Panc1 (cell line): ENCODE data around the gene CCND2. TPM values are rescaled to one million over a fixed set of nuclear protein-coding genes. Genes with fewer than 3 reads are reported as not detected.
A peak's percentile ranks its signal among the peaks of the same experiment; 100 is the strongest.

Experiments
- ATAC-seq: fragments of 200-7000 bp; cut with Tn5 transposase; 2 replicates; pipeline ENCODE4 v1.9.1; 2020; ENCODE audit warnings: mild to moderate bottlenecking, moderate library complexity
- BruUV-seq: library from RNA; stranded (reverse); fragments of 400-500 nt; replicated peaks from 2 replicates; lab custom pipeline; 2021; lab: Mats Ljungman, UMichigan
- CTCF ChIA-PET: fragments of 300-600 bp; sonication (Branson Sonifier 250); formaldehyde crosslinking; loops from one replicate; lab custom pipeline; 2022; ENCODE audit warnings: antibody characterized with exemption; lab: Charles Lee
- POLR2A ChIA-PET: fragments of 300-600 bp; sonication (Branson Sonifier 250); formaldehyde crosslinking; loops from one replicate; lab custom pipeline; 2022; ENCODE audit warnings: antibody characterized with exemption; lab: Charles Lee
- DNase-seq: peaks from one replicate; pipeline ENCODE4 v3.0.0-alpha.2; 2010; ENCODE audit warnings: low read depth, low spot score
- H3K27ac ChIP-seq: 2 replicates; pipeline ENCODE4 v1.5.1; 2011; ENCODE audit warnings: mild to moderate bottlenecking, low read length, inconsistent platforms
- H3K27me3 ChIP-seq: fragments of 200-500 bp; sonication (Bioruptor generic); 2 replicates; pipeline ENCODE4 v1.6.0; 2014; ENCODE audit warnings: low read length, inconsistent platforms; ENCODE audit not compliant: control insufficient read depth, insufficient read depth
- H3K36me3 ChIP-seq: fragments of 200-500 bp; sonication (Bioruptor generic); 2 replicates; pipeline ENCODE4 v1.5.1; 2014; ENCODE audit warnings: inconsistent platforms, mild to moderate bottlenecking, low read length, moderate library complexity; ENCODE audit not compliant: control insufficient read depth, insufficient read depth
- H3K4me1 ChIP-seq: 2 replicates; pipeline ENCODE4 v1.5.1; 2011; ENCODE audit warnings: inconsistent platforms, mild to moderate bottlenecking, low read length, moderate library complexity; ENCODE audit not compliant: control insufficient read depth, insufficient read depth
- H3K4me3 ChIP-seq, 2 experiments: 2 replicates each; pipeline ENCODE4 v1.5.1; 2011 to 2012; ENCODE audit warnings: low read depth in 2 of 2, low read length in 2 of 2, mild to moderate bottlenecking in 2 of 2, inconsistent platforms in 1 of 2, moderate library complexity in 1 of 2
- H3K9me3 ChIP-seq: fragments of 200-500 bp; sonication (Bioruptor generic); 2 replicates; pipeline ENCODE4 v1.5.1; 2014; ENCODE audit warnings: low read depth, mild to moderate bottlenecking, inconsistent platforms, low read length, moderate library complexity; ENCODE audit not compliant: control insufficient read depth, insufficient read depth
- CTCF ChIP-seq: fragments of 450-650 bp; IDR thresholded peaks from 2 replicates; pipeline ENCODE4 v1.5.1; 2017; ENCODE audit warnings: mild to moderate bottlenecking
- POLR2AphosphoS5 ChIP-seq: IDR thresholded peaks from 2 replicates; pipeline ENCODE4 v1.6.1; 2012; ENCODE audit warnings: mild to moderate bottlenecking, low read depth, low read length, moderate library complexity
- REST ChIP-seq, 2 experiments: IDR thresholded peaks; 2 replicates each; pipeline ENCODE4 v1.6.1; 2011 to 2012; ENCODE audit warnings: low read depth in 2 of 2, control low read depth in 1 of 2, low read length in 1 of 2, mild to moderate bottlenecking in 1 of 2, moderate library complexity in 1 of 2; ENCODE audit not compliant: insufficient read depth in 1 of 2
- SIN3A ChIP-seq: IDR thresholded peaks from 2 replicates; pipeline ENCODE4 v1.6.1; 2012; ENCODE audit warnings: low read depth, mild to moderate bottlenecking, low read length, moderate library complexity, borderline replicate concordance; ENCODE audit not compliant: insufficient read depth
- TCF7L2 ChIP-seq: IDR thresholded peaks from 2 replicates; pipeline ENCODE4 v1.6.1; 2011; ENCODE audit warnings: mild to moderate bottlenecking, low read depth, low read length, inconsistent platforms
- in situ Hi-C: cut with HindIII; loops from 2 replicates; pipeline ENCODE4 v1.10.0; 2016; ENCODE audit warnings: low sequenced_read_pairs, low pct_unique_long_range_greater_than_20kb
- intact Hi-C: fragments of 100-400 bp; cut with micrococcal nuclease; formaldehyde crosslinking; loops from one replicate; pipeline ENCODE4 v1.10.0; 2022; ENCODE audit not compliant: unreplicated experiment
- total RNA-seq: library from RNA; stranded (reverse); gene quantifications from one replicate; pipeline ENCODE4 v1.2.1, GENCODE V29; 2021; ENCODE audit not compliant: unreplicated experiment

Gene CCND2
- total RNA-seq, 1 experiment from 2014 or later: 1.5 TPM

- BruUV-seq: no TSS peak
- CTCF ChIA-PET: no interaction called here
- no peak for TF ChIP-seq CTCF
- TF ChIP-seq POLR2AphosphoS5: no peak
- H3K27me3 ChIP-seq: peaks cover 43% of the 10 kb centered on the region
- no peak overlapping the region for H3K27ac ChIP-seq
- H3K9me3 ChIP-seq: no peaks in the 10 kb centered on the region
- ATAC-seq (no peak), DNase-seq (no peak)
- no peaks in the 10 kb centered on the region; the same call in 1 of the 2 replicates for H3K4me1 ChIP-seq
- H3K4me3 ChIP-seq: no peak overlapping the region
- in situ Hi-C loops (no loop called here), intact Hi-C loops (no loop called here)
- H3K36me3 ChIP-seq: no peaks in the 10 kb centered on the region
- POLR2A ChIA-PET: no interaction called here
These were observed 5.7 kb upstream of the CCND2 start for GRCh38 chr12:4267704-4268328.

- in situ Hi-C loops: no loop called here
- no peak for ATAC-seq
- Histone ChIP-seq H3K27ac (no peak overlapping the region), H3K4me1 (no peaks in the 10 kb centered on the region; the same call in 1 of the 2 replicates), H3K9me3 (no peaks in the 10 kb centered on the region), H3K27me3 (peaks cover 42% of the 10 kb centered on the region), H3K4me3 (0 out of 4 replicates have a peak overlapping the region, but pooled peaks of 1 of the 2 experiments have one; percentile 18), H3K36me3 (no peaks in the 10 kb centered on the region)
- no peak for DNase-seq
- POLR2A ChIA-PET: no interaction called here
- BruUV-seq: no TSS peak
- CTCF ChIA-PET: no interaction called here
- no peak for TF ChIP-seq CTCF
- TF ChIP-seq TCF7L2: no peak
- no peak for TF ChIP-seq SIN3A
- no peak for TF ChIP-seq POLR2AphosphoS5
- TF ChIP-seq REST (IDR thresholded peaks at IDR 0.05; ENCODE audit: insufficient read depth in 1 of 2, low read depth in 2 of 2, low read length in 1 of 2): no peak
- intact Hi-C loops: no loop called here
These were observed 5.0 kb upstream of the CCND2 start for GRCh38 chr12:4268329-4269181.
